HG03520 (cell line): ENCODE measurements around the gene CRYGA.

Source experiments
- ATAC-seq: cut with Tn5 transposase; IDR thresholded peaks from one replicate; pipeline ENCODE4 v1.9.1; 2021; ENCODE audit warnings: mild to moderate bottlenecking, moderate library complexity; ENCODE audit not compliant: unreplicated experiment

Gene CRYGA

GRCh38 chr2:208163489-208163888, at the start of gene CRYGA:
Gene CRYGA, minus strand, starts transcription at chr2:208163589. Its CDS starts 33 bp downstream, at chr2:208163556.
- no peak for ATAC-seq

DNA sequence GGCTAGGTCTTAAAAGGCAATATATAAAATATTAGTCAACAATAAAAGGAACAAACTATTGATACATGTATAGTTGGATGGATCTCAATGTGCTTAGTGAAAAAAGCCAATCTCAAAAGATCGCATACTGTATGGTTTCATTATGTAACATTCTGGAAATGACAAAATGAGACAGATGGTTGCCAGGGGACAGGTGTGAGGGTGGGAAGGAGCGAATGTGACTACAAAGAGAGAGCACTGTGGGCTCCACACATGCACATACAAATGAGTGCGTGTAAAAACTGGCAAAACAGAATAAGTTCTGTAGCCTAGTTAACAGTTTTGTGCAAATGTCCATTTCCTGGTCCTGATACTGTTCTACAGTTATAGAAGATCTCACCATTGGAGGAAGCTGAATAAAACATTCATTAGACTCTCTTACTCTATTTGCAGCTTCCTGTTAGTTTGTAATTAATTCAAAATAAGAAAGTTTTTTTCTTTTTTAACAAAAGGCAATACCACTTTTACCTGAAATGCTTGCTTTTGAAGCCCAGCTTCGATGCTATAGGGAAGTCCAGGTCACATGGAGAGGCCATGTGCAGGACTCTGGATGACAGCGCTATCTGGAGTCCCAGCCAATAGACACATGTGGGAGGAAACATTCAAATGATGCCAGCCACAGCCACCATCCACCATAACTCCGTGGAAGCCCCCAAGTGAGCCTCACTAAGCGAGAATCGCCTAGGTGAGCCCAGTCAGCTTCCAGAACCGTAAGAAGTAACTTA, 47.5 kb upstream of the CRYGA start:
- ATAC-seq = no peak

- no peak for ATAC-seq
Measured at GRCh38 chr2:208208335-208209085, 45.1 kb upstream of the CRYGA start.

DNA sequence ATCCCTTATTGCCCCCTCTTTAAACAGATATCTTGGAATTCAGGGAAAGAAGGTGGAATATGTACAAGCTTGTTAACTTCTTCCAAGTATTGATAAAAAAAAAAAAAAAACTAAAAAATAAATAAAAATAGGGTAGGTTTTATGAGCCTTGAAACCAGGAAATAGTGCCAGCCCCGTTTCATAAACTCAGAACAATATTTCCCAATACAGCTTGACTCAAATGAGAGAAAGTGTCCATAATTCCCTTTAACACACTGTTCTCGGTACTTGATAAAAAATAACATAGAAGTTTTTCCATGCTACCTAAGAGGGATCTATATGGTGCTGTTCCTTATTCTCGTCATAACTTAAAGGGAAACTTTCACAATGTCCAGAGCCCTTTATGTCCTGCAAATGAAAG, 44.4 kb upstream of the CRYGA start:
- ATAC-seq = no peak

DNA sequence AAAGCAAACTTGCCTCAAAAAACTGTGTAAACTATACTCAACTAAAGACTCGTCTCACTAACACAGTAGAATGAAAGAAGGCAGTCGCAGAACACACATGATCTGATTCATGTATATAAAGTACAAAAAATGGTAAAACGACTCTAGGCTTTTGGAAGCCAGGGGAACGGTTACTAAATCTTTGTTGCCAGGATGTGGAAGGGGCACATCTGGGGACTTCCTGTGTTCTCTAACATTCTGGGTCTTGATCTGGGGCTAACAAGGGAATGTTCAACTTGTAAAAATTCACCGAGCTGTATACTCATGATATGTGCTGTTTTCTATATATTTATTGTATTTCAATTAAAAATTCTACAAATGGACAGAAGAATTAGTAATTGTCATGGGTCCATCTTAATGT, 40.8 kb upstream of the CRYGA start:
- no peak for ATAC-seq

- no peak for ATAC-seq
Measured at GRCh38 chr2:208195531-208195930, 32.1 kb upstream of the CRYGA start.

DNA sequence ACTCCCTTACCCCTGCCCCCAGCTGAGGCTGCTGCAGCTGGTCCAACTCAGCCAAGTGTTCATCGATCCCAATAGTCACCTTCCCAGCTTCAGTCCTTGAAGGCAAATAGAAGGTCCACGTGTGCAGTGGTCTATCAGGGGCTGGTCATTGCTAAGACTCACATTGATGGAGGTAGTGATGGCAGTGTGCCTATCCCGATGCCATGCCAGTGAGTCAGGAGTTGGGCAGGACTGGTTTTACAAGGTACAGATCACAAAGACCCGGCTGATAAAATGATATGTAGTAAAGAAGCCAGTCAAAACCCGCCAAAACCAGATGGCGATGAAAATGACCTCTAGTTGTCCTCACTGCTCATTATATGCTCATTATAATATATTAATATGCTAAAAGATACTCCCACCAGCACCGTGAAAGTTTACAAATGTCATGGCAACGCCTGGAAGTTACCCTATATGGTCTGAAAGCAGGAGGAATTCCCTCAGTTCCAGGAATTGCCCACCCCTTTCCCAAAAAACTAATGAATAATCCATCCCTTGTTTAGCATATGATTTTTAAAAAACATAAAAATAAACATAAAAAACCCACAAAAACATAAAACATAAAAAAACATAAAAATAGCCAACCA, 29.3 kb upstream of the CRYGA start:
- no peak for ATAC-seq

GRCh38 chr2:208189810-208190503, 26.6 kb upstream of the CRYGA start, which contains the start of gene C2orf80:
Gene C2orf80, minus strand, starts transcription at chr2:208190030. Its CDS starts 3,044 bp downstream, at chr2:208186986.
- ATAC-seq = no peak

- ATAC-seq = no peak
Measured at GRCh38 chr2:208189069-208189809, 25.9 kb upstream of the CRYGA start.

DNA sequence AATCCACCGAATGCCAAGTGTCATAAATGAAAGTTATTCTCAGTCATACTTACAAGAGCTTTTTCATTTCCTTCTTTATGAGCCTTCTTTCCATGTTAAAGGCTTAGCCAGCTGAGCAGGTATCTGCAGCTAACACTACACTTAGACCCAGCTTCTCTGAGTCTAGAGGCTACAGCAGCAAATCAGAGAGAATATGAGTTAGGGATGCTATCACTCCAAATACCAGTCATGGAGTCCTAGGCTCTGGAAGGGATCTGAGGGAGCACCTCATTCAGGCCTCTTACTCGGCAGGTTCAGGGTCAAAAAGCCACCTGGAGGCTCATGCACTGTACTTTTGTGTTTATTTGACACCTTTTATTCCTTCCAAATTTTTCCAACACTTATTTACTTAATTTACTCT, 23.5 kb upstream of the CRYGA start:
- no peak for ATAC-seq

GRCh38 chr2:208186465-208186864, 23.1 kb upstream of the CRYGA start:
- ATAC-seq = no peak

- ATAC-seq = no peak
Measured at GRCh38 chr2:208183972-208184705, 20.8 kb upstream of the CRYGA start.

DNA sequence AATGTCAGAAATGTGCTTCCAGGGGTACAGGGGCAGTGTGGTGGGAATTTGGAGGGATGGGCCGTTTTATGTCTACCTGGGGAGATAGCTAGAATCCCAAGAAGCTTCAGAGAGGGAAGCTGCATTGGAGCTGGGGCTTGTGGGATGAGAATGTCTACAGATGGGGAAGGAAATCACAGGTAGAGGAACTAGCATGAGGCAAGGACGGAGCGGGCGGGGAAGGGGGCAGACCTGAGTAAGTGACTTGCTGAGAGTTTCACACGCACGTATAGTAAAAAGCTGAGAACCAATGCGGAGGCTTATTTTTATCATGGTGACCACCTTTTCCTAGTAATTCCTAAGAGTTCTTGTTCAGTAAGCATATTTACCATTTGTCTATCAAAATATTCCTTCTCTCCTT, 20.1 kb upstream of the CRYGA start:
- no peak for ATAC-seq

- ATAC-seq = no peak
Measured at GRCh38 chr2:208182835-208183234, 19.4 kb upstream of the CRYGA start.

DNA sequence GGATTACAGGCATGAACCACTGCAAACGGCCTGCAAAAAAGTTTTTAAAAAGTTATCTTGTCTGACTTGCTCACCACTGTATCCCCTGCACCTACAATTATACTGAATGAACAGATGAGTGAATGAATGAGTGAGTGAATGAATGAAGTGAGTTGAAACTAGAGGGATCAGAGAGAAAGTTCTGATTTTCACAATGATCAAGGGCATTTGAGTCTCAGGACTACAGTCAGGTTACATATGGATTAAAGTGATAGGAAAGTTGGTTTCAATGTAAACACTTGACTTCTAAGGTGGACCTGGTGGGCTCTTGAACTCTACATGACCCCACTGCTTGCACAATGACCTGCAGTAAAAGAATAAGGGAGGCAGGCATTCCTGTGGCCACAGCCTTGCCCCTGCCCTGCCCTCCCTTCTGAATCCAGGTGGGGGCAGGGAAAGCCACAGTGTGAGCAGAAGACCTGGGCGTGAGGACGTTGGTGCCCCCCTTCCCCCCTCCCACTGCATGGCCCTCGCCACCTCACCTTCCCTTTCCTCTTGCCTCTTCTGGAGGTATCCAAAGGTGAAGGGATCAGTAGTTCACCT, 15.7 kb upstream of the CRYGA start:
- ATAC-seq = no peak

- no peak for ATAC-seq
Measured at GRCh38 chr2:208175840-208176153, 12.4 kb upstream of the CRYGA start.

GRCh38 chr2:208175069-208175839, 11.9 kb upstream of the CRYGA start:
- ATAC-seq = peak; percentile 97

DNA sequence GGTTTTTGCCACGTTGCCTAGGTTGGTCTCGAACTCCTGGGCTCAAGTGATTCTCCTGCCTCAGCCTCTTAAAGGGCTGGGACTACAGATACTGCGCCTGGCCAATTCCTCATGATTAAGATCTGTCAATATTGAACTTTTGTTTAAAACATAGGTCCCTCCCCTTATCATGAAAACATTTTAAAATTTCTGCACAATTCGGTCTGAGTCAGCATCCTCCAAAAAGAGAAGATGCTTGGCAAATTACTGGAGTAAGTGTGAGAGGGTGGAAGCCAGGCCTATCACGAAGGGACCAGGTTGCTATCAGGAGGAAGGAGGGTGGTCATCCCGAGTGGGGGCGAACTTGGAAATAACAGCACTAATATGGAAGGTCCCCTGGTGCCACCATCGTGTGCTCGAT, 10.8 kb upstream of the CRYGA start:
- no peak for ATAC-seq

DNA sequence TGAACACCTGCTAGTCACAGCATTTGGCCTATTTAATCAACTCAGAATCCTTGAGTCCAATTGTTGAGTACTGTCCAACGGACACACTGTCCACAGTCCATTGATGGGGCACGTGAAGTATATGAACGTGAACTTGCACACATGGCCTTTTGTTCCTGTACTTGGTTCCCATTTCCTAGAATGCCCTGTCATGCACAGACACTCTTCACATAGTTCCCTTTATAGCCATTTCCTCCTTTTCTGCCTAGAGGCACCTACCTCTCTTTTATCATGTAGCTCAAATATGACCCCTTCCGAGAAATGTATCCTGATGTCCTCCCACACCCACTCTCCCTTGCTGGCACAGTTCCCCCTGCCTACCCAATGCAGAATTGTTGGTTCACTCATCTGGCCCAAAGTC, 8.7 kb upstream of the CRYGA start:
- ATAC-seq = no peak
